GM18868 (cell line): Measurements from ENCODE around the gene SCN4B.

Experiments
- ATAC-seq: cut with Tn5 transposase; IDR thresholded peaks from one replicate; pipeline ENCODE4 v1.9.1; 2021; ENCODE audit warnings: mild to moderate bottlenecking, moderate library complexity; ENCODE audit not compliant: unreplicated experiment

Gene SCN4B

DNA sequence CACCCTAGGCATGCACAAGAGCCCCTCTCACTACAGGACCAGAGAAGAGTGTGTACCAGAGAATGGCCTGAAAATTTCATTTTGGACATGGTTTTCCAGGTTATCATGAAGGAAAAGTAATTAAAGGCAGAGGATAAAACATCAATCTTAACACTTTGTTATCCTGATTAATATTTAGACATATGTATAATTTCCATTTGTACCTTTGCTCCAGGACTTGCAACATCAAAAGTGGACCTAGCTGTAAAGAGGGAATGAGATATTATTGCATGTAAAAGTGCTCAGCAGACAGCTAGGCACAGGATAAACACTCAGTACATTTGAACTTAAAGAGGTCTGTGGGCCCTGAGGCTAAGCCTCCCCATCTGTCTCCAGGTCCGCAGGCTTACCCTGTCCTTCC, 2.0 kb upstream of the SCN4B start:
- ATAC-seq = no peak

- no peak for ATAC-seq
Observed at GRCh38 chr11:118153976-118154375, 1.4 kb upstream of the SCN4B start.

- ATAC-seq = no peak
Observed at GRCh38 chr11:118153516-118153915, 893 bp upstream of the SCN4B start.

GRCh38 chr11:118152020-118152551, 537 bp downstream of the SCN4B start:
- ATAC-seq = no peak

GRCh38 chr11:118151431-118151830, 1.2 kb downstream of the SCN4B start:
- ATAC-seq = no peak

- ATAC-seq = no peak
Observed at GRCh38 chr11:118149493-118149892, 3.1 kb downstream of the SCN4B start.

DNA sequence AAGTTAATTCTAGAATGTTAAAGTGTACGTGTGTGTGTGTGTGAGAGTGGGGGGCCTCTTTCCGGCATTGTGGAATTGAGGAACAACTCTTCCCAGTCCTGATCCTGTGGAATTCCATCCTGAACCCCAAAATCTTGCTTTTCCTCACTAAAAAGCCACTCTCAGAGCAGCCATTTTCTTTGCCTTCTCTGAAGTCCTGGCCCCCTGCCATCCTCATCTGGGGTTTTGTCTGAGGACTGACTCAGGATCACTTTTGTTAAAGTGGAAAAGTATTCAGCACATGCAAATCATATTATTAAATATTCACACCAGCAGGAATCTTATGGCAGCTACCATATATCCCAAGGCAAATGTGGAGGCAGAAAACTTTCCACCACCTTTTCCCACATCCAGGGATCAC, 3.8 kb downstream of the SCN4B start:
- ATAC-seq = no peak

- no peak for ATAC-seq
Observed at GRCh38 chr11:118148240-118148639, 4.4 kb downstream of the SCN4B start.

GRCh38 chr11:118147502-118147901, 5.1 kb downstream of the SCN4B start:
- no peak for ATAC-seq

DNA sequence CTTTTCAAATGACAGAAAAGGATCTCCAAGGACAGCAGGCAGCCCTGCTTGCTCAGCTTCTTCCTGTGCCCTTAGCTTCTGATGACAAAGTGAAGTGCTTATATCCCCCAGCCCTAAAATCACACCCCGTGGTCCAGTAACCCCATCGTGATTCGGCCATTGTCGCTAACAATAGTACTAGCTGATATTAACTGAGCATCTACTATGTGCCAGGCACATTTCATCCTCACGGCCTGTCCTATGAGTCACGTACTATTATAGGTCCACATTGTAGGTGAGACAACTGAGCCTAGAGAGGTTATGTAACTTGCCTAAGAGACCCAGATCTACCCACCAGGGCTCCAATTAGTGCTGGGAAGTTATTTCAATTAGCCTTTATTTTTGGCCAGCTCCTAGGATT, 6.1 kb downstream of the SCN4B start:
- no peak for ATAC-seq

GRCh38 chr11:118145285-118146227, 7.1 kb downstream of the SCN4B start:
- ATAC-seq = peak; percentile 83

- ATAC-seq = no peak
Observed at GRCh38 chr11:118144301-118145268, 8.0 kb downstream of the SCN4B start.

DNA sequence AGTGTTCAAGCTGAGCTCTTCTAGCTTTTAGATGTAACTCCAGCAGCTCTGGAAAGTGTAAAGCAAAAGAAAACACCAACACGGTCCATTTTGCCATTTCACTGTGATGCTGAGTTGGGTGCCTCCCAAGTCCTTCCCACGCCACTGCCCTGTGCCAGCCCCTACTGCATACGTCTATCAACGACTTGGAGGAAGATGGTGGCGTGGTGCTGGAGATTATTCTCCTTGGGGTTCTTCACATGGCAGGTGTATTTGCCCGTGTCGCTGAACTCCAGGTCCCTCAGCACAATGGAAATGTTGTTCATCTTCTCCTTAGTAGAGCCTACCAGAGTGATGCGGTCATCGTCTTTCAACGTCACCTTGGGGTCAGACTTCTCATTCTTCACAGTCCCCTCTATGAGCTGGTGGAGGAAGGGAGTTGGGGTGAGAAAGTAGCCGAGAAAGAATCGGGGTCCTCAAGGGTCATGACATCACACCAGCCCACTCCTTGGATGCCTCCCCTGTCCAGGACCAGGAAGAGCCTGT, 8.9 kb downstream of the SCN4B start:
- ATAC-seq = no peak

GRCh38 chr11:118142809-118143208, 9.8 kb downstream of the SCN4B start:
- no peak for ATAC-seq

- ATAC-seq = no peak
Observed at GRCh38 chr11:118142081-118142480, 10.5 kb downstream of the SCN4B start.

DNA sequence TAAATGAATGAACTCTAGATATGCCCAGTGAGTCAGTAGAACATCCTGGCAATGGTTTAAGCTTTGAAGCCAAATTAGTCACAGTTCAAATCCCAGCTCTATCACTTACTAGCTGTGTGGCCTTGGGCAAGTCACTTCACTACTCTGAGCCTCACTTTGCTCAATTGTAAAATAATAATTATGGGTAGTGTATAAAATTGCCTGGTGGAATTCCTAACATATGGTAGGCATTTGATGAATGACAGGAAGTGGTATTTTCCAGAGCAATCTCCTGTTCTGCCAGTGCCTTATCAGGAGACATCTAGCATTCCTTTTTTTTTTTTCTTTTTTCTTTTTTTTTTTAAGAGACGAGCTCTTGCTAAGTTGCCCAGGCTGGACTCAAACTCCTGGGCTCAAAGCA, 13.0 kb downstream of the SCN4B start:
- no peak for ATAC-seq

- no peak for ATAC-seq
Observed at GRCh38 chr11:118138839-118139420, 13.7 kb downstream of the SCN4B start.

- no peak for ATAC-seq
Observed at GRCh38 chr11:118136801-118137200, 15.8 kb downstream of the SCN4B start.

- ATAC-seq = no peak
Observed at GRCh38 chr11:118136341-118136740, 16.3 kb downstream of the SCN4B start.

DNA sequence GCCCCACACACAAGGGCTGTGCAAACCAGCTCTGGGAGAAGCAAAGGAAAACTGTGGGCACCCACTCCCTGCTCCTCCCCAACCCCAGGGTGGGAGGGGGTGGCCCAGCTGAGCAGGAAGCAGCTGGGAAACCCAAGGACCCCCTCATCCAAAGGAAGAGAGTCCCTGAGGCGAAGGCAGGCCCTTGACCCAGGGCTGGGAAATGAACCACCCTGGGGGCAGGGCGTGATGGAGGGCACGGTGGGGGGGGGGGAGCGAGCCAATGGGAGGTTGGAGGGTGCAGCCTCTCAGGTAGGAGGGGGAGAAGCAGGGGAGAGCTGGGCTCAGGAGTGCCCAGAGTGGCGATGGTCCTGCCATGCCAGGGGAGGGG, 16.8 kb downstream of the SCN4B start:
- ATAC-seq = no peak
